ENCODE measurements around the gene ITPRIP.

ITPRIP gene

GRCh38 chr10:104342941-104343411 lies 4.7 kb upstream of the ITPRIP start:
- no peak for DNase-seq (ENCODE audit: low read depth in 2 of 2)

DNA sequence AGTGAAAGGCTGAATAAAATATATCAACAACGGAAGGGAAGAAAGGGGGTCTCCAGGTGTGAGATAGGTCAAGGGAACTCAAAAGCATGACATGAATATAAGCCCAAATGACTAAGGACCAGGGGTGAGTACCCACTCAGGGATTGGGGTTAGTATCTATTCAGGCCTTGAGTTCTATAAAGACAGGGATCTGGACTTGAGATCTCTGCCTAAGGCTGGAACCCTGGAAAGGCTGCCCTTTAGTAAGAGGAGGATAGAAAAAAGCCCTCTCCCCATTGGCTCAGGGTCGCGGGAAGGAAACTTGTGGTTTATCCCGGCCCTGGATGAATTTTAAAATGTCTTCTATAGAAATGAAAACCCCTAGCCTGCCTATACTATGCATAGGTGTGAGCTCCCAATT lies 2.4 kb upstream of the ITPRIP start:
- DNase-seq (ENCODE audit: low read depth in 2 of 2), result no peak

DNA sequence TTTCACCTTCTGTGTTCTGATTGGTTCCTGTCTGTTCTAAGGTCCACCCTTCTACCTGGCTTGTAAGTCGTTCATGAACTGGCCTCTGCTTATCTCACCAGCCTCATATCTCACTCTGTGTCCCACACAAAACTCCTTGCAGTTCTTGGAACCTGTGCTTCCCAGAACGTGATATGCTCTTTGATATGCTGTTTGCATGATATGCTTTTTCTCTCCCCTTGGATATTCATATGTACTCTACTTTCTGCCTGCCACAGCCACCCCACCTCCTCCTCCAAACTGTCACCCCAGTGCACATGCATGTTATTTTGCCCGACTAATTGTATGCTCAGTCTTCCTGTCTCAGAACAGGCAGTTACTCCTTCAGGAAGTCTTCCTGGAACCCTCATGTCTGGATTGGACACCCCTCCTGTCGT lies 1.9 kb upstream of the ITPRIP start:
- DNase-seq (ENCODE audit: low read depth in 2 of 2), result no peak

GRCh38 chr10:104339469-104340110 lies 1.3 kb upstream of the ITPRIP start:
- DNase-seq (ENCODE audit: low read depth in 2 of 2), result no peak

DNA sequence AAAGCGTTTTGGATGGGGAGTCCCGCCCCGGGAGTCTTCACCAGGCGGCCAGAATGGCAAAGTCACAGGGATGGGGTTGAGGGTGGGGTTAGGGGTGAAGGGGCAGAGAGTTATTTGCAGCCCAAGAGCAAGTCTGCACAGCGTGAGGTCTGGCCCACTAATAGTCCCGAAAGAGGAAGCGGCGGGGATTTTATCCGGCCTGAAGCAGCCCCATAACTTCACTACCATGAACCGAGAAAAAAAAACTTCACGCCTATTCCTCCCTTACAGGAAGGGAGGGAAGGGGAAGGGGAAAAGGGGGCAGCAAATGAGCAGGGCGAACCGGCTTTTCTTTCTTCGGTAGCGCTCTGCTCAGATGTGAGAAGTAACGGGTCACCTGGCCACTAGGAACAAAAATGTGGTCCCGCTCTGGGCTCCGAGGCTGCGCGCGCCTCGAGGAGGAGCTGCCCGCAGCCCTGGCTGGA lies 712 bp downstream of the ITPRIP start:
- DNase-seq (ENCODE audit: low read depth in 2 of 2), result no peak

GRCh38 chr10:104336821-104337467 lies 1.3 kb downstream of the ITPRIP start:
- DNase-seq (ENCODE audit: low read depth in 2 of 2), result no peak

GRCh38 chr10:104334965-104335650 lies 3.2 kb downstream of the ITPRIP start:
- DNase-seq (ENCODE audit: low read depth in 2 of 2), result no peak

DNA sequence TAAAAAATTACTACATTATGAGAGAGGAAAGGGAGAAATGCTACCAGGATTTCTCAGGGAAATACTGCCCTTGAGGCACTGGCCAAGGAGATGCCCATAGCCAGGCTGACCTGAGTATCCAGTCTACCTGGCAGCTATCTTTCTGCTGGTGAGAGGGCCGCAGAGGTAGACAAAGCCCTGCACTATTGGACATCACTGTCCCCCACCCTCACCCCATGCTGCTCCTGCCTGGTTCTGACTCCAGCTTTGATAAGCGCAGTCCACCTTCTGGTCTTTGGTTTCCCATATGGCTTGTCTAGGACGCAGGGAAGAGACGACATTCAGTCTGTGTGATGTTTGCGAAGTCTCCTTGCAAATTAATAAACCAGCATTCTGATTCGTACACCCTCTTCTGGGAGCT lies 3.7 kb downstream of the ITPRIP start:
- DNase-seq (ENCODE audit: low read depth in 2 of 2), result no peak

DNA sequence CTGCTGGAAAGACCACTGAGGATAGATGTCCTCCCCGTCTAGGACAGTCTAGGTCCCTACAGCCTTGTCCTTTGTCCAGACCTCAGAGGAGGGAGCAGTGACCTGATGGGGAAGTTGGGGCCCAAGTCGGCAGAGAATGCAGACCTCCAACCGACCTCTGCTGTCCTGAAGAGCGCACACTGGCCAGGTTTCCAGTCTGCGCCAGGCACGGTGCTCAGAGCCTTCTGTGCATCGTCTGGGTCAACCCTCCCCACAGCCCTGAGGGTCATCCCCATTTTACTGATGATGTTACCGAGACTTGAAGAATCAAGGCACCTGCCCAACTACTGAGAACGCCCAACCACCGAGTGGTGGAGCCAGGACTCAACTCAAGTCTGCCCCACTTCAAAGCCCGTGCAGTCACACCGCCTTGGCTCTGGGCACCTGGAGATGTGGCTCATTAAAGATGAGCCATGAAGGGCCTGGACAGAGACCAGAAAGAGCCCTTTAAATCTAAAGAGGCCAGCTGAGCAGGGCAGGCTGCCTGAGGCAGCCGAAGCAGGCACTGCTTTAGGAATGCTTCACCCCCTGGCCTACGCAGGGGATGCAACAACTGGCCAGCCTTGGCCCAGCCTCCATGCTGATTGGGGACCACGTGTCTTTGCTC lies 4.4 kb downstream of the ITPRIP start:
- DNase-seq (ENCODE audit: low read depth in 2 of 2), result no peak

- peak; percentile 56 to 58 for DNase-seq (ENCODE audit: low read depth in 2 of 2)
Measured at GRCh38 chr10:104333032-104333727, 5.1 kb downstream of the ITPRIP start.

- no peak for DNase-seq (ENCODE audit: low read depth in 2 of 2)
Measured at GRCh38 chr10:104332243-104333031, 5.8 kb downstream of the ITPRIP start.

DNA sequence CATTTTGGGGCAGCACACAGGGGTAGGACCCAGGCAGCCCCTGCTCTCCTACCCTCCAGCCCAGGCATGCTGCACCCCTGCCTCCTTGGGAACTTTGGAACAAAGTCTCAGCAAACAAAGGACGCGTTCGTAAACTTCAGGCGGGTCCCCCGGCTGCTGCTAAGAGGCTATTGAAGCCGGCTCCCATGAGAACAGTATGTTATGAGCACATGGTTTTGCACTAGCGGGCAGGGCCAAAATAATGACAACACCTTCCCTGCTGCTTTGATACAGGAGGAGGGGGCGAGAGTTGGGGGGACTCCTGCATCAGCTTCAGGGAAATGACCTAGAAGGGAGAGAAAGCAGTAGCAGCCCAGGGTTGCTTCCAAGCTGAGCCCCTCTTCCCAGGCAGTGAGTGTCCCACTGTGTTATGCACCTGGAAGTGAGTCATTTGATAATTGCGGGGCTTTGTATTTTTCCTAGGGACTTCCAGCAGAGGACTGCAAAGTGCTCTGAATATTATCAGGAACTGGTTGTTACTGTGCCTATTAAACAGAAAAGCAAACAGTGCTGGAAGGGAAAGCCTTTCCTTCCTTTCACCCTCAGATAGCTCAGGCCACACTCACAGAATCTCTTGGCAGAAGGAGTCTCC lies 6.9 kb downstream of the ITPRIP start:
- DNase-seq (ENCODE audit: low read depth in 2 of 2), result no peak

- DNase-seq (ENCODE audit: low read depth in 2 of 2), result no peak
Measured at GRCh38 chr10:104330168-104331110, 7.8 kb downstream of the ITPRIP start.

- DNase-seq (ENCODE audit: low read depth in 2 of 2), result no peak
Measured at GRCh38 chr10:104329735-104330134, 8.5 kb downstream of the ITPRIP start.

DNA sequence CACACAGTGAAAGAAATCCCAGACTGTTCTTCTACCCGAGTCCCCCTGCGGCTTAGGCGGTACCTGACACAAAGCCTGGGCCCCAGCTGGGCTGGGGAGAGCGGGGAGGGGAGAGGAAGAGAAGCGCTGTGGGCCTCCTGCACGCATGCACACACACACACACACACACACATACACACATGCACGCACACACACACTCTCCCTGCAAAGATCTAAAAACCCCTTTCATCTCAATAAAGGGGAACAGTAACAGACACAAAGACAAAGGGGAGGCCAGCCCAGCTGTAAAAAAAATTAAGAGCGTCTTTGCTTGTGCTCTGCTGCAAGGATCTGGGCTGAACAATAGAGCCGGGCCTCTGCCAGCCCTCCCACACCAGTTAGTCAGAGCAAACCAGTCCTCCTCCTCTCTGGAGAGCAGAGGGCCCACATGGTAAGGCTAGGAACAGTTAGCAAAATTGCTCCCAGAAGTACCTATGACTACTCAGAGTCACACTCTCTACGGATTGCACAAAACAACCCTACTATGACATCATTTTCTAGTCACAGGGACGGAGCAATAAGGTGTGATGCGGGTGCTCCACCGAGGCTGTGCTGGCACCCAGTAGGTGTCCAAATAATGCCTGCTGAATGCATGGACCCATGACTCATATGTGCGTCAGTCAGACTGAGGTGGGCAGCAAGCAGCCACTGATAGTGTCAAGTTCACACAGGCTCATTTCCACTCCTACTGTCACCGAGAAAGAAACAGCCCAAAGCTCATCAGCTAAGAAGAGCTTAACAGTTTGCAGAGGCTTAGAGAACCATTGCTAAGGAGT lies 9.2 kb downstream of the ITPRIP start:
- DNase-seq (ENCODE audit: low read depth in 2 of 2), result peak; percentile 70 to 72

DNA sequence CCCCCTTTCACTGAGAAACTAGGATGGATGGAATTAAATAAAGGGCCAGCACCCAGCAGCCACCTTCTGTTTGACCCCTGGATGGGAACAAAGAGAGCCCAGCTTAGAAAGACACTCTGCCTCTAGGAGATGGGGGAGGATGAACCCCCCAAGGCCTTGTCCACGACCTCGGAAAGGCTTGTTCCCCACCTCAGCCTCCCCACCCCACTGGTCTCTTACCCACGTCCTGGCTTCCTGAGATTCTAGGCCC lies 9.7 kb downstream of the ITPRIP start:
- DNase-seq (ENCODE audit: low read depth in 2 of 2), result no peak

- DNase-seq (ENCODE audit: low read depth in 2 of 2), result no peak
Measured at GRCh38 chr10:104327745-104328645, 10.3 kb downstream of the ITPRIP start.

All from stimulated activated CD8-positive, alpha-beta memory T cell treated with anti-CD3 and anti-CD28 coated beads, Interleukin-15, amount 100 ng/mL, for 4 hours (primary cell).